Measurements from ENCODE around the gene LCE3D. TPM values are rescaled to one million over a fixed set of nuclear protein-coding genes. Genes with fewer than 3 reads are reported as not detected.

The LCE3D gene
- polyA plus RNA-seq, 1 of the 3 experiments (the other 2 are of a cell fraction), result not detected

DNA sequence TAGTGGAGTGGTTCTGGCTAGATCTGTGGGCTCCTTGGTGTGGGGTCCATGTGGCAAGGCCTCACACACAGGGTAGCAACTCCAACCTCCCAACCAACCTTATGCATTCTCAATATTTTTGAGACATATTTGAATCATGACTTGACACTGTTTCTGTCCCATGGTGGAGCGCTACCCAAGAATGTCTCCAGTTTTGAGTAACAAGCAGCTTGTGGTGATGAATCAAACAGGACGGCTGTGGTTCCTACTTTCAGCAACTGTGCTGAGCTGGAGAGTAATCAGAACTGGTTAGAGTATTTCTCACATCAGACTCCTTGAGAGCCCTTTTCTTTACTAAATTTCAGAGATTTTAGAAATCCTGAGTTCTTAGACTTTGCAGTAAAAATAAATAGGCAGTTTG lies 3.1 kb downstream of the LCE3D start:
- H3K4me2 ChIP-seq, result no peak overlapping the region

DNA sequence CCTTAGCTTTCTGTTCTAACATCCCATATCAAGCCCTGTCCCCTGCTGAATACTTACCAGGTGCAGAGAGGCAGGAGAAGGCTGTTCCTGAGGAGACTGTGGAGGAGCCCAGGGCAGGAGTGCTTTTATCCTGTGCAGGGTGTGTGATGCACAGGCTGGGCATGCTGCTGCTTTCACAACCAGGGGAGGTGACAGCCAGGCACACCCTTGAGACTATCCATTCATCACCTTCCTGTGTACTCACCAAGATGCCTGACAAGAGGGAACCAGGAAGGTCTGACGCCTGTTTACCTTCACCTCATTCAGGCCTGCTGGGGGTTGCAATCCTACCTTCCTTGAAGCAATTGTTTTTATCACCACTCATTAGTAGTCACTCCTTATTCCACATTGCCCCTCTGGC lies 13.6 kb downstream of the LCE3D start, which contains the start of gene LCE3E:
Gene LCE3E (minus strand): TSS at position 100 of the 400 bp plus-strand sequence. CDS start 572 bp downstream, outside the sequence.
- H3K4me2 ChIP-seq, result no peak within 1 kb of the TSS
- no peak within 1 kb of the TSS for H2AFZ ChIP-seq (ENCODE audit: low read depth)
- H3K4me3 ChIP-seq (ENCODE audit: low read depth in 2 of 2, low read length in 1 of 2), result no peak within 1 kb of the TSS
- no peaks in the 10 kb centered on the region for H3K9me3 ChIP-seq
- no peaks in the 10 kb centered on the region for H3K9me2 ChIP-seq
- no peak within 1 kb of the TSS for H3K27ac ChIP-seq (ENCODE audit: low read depth in 2 of 2, low read length in 1 of 2)
- ChIA-PET CTCF (no interaction called here), POLR2A (no interaction called here)
- no peak for DNase-seq
- H3F3A ChIP-seq (replicated peaks; ENCODE audit: insufficient read depth), result no peaks in the 10 kb centered on the region
- 10% methylated on average over 1 of the region's 1 CpG for WGBS (ENCODE audit: low lambda C conversion rate)
- H4K20me1 ChIP-seq (ENCODE audit: insufficient read depth), result no peaks in the 10 kb centered on the region
- no peaks in the 10 kb centered on the region for H3K79me2 ChIP-seq (ENCODE audit: insufficient read depth)
- no peak within 1 kb of the TSS for H3K9ac ChIP-seq
- no peaks in the 10 kb centered on the region for H3K4me1 ChIP-seq (ENCODE audit: control insufficient read depth in 1 of 2, insufficient read depth in 2 of 2, low read depth in 1 of 2, low read length in 1 of 2)
- no peaks in the 10 kb centered on the region for H3K36me3 ChIP-seq (replicated peaks in 1 of 2; ENCODE audit: control insufficient read depth in 1 of 2, insufficient read depth in 2 of 2, low read length in 1 of 2)
- no peaks in the 10 kb centered on the region for H3K27me3 ChIP-seq (ENCODE audit: insufficient read depth)
- TF ChIP-seq, protein P1, sequence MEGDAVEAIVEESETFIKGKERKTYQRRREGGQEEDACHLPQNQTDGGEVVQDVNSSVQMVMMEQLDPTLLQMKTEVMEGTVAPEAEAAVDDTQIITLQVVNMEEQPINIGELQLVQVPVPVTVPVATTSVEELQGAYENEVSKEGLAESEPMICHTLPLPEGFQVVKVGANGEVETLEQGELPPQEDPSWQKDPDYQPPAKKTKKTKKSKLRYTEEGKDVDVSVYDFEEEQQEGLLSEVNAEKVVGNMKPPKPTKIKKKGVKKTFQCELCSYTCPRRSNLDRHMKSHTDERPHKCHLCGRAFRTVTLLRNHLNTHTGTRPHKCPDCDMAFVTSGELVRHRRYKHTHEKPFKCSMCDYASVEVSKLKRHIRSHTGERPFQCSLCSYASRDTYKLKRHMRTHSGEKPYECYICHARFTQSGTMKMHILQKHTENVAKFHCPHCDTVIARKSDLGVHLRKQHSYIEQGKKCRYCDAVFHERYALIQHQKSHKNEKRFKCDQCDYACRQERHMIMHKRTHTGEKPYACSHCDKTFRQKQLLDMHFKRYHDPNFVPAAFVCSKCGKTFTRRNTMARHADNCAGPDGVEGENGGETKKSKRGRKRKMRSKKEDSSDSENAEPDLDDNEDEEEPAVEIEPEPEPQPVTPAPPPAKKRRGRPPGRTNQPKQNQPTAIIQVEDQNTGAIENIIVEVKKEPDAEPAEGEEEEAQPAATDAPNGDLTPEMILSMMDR (IDR thresholded peaks at IDR 0.05), result no peak
- TF ChIP-seq, protein P2, sequence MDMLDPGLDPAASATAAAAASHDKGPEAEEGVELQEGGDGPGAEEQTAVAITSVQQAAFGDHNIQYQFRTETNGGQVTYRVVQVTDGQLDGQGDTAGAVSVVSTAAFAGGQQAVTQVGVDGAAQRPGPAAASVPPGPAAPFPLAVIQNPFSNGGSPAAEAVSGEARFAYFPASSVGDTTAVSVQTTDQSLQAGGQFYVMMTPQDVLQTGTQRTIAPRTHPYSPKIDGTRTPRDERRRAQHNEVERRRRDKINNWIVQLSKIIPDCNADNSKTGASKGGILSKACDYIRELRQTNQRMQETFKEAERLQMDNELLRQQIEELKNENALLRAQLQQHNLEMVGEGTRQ (IDR thresholded peaks at IDR 0.05; ENCODE audit: borderline replicate concordance, low read depth, low read length), result no peak
- no peak for TF ChIP-seq GATA2 (CRISPR knock-in tag; IDR thresholded peaks at IDR 0.05)
- TF ChIP-seq FOSL2 (IDR thresholded peaks at IDR 0.05; ENCODE audit: borderline replicate concordance, low read depth), result no peak
- TF ChIP-seq, protein P3, sequence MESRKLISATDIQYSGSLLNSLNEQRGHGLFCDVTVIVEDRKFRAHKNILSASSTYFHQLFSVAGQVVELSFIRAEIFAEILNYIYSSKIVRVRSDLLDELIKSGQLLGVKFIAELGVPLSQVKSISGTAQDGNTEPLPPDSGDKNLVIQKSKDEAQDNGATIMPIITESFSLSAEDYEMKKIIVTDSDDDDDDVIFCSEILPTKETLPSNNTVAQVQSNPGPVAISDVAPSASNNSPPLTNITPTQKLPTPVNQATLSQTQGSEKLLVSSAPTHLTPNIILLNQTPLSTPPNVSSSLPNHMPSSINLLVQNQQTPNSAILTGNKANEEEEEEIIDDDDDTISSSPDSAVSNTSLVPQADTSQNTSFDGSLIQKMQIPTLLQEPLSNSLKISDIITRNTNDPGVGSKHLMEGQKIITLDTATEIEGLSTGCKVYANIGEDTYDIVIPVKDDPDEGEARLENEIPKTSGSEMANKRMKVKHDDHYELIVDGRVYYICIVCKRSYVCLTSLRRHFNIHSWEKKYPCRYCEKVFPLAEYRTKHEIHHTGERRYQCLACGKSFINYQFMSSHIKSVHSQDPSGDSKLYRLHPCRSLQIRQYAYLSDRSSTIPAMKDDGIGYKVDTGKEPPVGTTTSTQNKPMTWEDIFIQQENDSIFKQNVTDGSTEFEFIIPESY (IDR thresholded peaks at IDR 0.05; ENCODE audit: borderline replicate concordance, low read depth), result no peak
- no peak for TF ChIP-seq SIN3A (IDR thresholded peaks at IDR 0.05; ENCODE audit: borderline replicate concordance, low read depth, low read length)
- no peak for TF ChIP-seq FOXM1 (IDR thresholded peaks at IDR 0.05; ENCODE audit: low read depth)

More for the DNA sequence above, 3.1 kb downstream of the LCE3D start:
- H4K20me1 ChIP-seq (ENCODE audit: insufficient read depth), result no peaks in the 10 kb centered on the region
- no peaks in the 10 kb centered on the region; the same call in 1 of the 2 replicates for H3K27me3 ChIP-seq (ENCODE audit: insufficient read depth)
- POLR2A ChIA-PET, result no interaction called here
- no peaks in the 10 kb centered on the region for H3K9me3 ChIP-seq
- TF ChIP-seq, protein P2 (IDR thresholded peaks at IDR 0.05; ENCODE audit: borderline replicate concordance, low read depth, low read length), result no peak
- TF ChIP-seq FOXJ3 (CRISPR knock-in tag; IDR thresholded peaks at IDR 0.05), result no peak
- TF ChIP-seq TCF12 (IDR thresholded peaks at IDR 0.05), result no peak
- TF ChIP-seq, protein P3 (IDR thresholded peaks at IDR 0.05; ENCODE audit: borderline replicate concordance, low read depth), result no peak
- TF ChIP-seq, protein P4, sequence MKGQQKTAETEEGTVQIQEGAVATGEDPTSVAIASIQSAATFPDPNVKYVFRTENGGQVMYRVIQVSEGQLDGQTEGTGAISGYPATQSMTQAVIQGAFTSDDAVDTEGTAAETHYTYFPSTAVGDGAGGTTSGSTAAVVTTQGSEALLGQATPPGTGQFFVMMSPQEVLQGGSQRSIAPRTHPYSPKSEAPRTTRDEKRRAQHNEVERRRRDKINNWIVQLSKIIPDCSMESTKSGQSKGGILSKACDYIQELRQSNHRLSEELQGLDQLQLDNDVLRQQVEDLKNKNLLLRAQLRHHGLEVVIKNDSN (IDR thresholded peaks at IDR 0.05; ENCODE audit: borderline replicate concordance, low read depth), result no peak
- no peak for TF ChIP-seq TEAD4 (IDR thresholded peaks at IDR 0.05; ENCODE audit: borderline replicate concordance, insufficient read depth)
- no peak for TF ChIP-seq TAF1 (IDR thresholded peaks at IDR 0.05; ENCODE audit: borderline replicate concordance, low read depth, low read length)
- TF ChIP-seq RFX5 (IDR thresholded peaks at IDR 0.05; ENCODE audit: low read length), result no peak
- TF ChIP-seq, protein P5, sequence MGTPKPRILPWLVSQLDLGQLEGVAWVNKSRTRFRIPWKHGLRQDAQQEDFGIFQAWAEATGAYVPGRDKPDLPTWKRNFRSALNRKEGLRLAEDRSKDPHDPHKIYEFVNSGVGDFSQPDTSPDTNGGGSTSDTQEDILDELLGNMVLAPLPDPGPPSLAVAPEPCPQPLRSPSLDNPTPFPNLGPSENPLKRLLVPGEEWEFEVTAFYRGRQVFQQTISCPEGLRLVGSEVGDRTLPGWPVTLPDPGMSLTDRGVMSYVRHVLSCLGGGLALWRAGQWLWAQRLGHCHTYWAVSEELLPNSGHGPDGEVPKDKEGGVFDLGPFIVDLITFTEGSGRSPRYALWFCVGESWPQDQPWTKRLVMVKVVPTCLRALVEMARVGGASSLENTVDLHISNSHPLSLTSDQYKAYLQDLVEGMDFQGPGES (IDR thresholded peaks at IDR 0.05; ENCODE audit: low read depth, low read length), result no peak
- no peak for TF ChIP-seq SMC3 (IDR thresholded peaks at IDR 0.05; ENCODE audit: low read depth, low read length)
- 14% methylated on average over 2 of the region's 2 CpGs for WGBS (ENCODE audit: low lambda C conversion rate)
- no peak overlapping the region for H3K27ac ChIP-seq (ENCODE audit: low read depth in 2 of 2, low read length in 1 of 2)
- H3F3A ChIP-seq (replicated peaks; ENCODE audit: insufficient read depth), result no peaks in the 10 kb centered on the region
- H3K36me3 ChIP-seq (replicated peaks in 1 of 2; ENCODE audit: control insufficient read depth in 1 of 2, insufficient read depth in 2 of 2, low read length in 1 of 2), result no peaks in the 10 kb centered on the region
- no peaks in the 10 kb centered on the region for H3K9me2 ChIP-seq
- H3K4me3 ChIP-seq (ENCODE audit: low read depth in 2 of 2, low read length in 1 of 2), result no peak overlapping the region
- H3K9ac ChIP-seq, result no peak overlapping the region
- no peak overlapping the region for H2AFZ ChIP-seq (ENCODE audit: low read depth)
- no peaks in the 10 kb centered on the region for H3K4me1 ChIP-seq (ENCODE audit: control insufficient read depth in 1 of 2, insufficient read depth in 2 of 2, low read depth in 1 of 2, low read length in 1 of 2)
- no peaks in the 10 kb centered on the region for H3K79me2 ChIP-seq (ENCODE audit: insufficient read depth)
- CTCF ChIA-PET, result no interaction called here
- no peak for DNase-seq
